H9 (cell line): ENCODE measurements around the gene SORBS1. TPM values are rescaled to one million over a fixed set of nuclear protein-coding genes. Genes with fewer than 3 reads are reported as not detected.

ENCODE experiments used
- DNase-seq: peaks from one replicate; pipeline ENCODE4 v3.0.0-alpha.2; 2017
- H2AFZ ChIP-seq: one replicate; pipeline ENCODE4 v1.6.1; 2013; ENCODE audit warnings: mild to moderate bottlenecking, low read length, control low read depth, moderate library complexity
- H2AK5ac ChIP-seq: 2 replicates; pipeline ENCODE4 v1.6.1; 2013; ENCODE audit warnings: low read length, control low read depth, mixed read lengths; ENCODE audit not compliant: insufficient read length
- H2BK120ac ChIP-seq: one replicate; pipeline ENCODE4 v1.6.1; 2013; ENCODE audit warnings: low read depth, mild to moderate bottlenecking, low read length, control low read depth, inconsistent platforms; ENCODE audit not compliant: poor library complexity, severe bottlenecking
- H2BK12ac ChIP-seq: 2 replicates; pipeline ENCODE4 v1.6.1; 2013; ENCODE audit warnings: low read length, control low read depth, mixed read lengths, low read depth; ENCODE audit not compliant: insufficient read length
- H2BK15ac ChIP-seq: 2 replicates; pipeline ENCODE4 v1.6.1; 2013; ENCODE audit warnings: low read depth, low read length, control low read depth
- H2BK20ac ChIP-seq: one replicate; pipeline ENCODE4 v1.6.1; 2013; ENCODE audit warnings: low read depth, mild to moderate bottlenecking, low read length, control low read depth, inconsistent platforms; ENCODE audit not compliant: poor library complexity, severe bottlenecking
- H2BK5ac ChIP-seq: 2 replicates; pipeline ENCODE4 v1.6.1; 2013; ENCODE audit warnings: low read length, control low read depth, mixed read lengths; ENCODE audit not compliant: insufficient read length
- H3K14ac ChIP-seq: 2 replicates; pipeline ENCODE4 v1.6.1; 2013; ENCODE audit warnings: low read length, control low read depth; ENCODE audit not compliant: insufficient read depth
- H3K18ac ChIP-seq: 2 replicates; pipeline ENCODE4 v1.6.1; 2013; ENCODE audit warnings: low read depth, mild to moderate bottlenecking, mixed read lengths, low read length, control low read depth; ENCODE audit not compliant: insufficient read length
- H3K23ac ChIP-seq: 2 replicates; pipeline ENCODE4 v1.6.1; 2013; ENCODE audit warnings: low read length, control low read depth, mixed read lengths, low read depth; ENCODE audit not compliant: insufficient read length
- H3K23me2 ChIP-seq: 2 replicates; pipeline ENCODE4 v1.6.1; 2013; ENCODE audit warnings: low read depth, mild to moderate bottlenecking, mixed read lengths, low read length, control low read depth; ENCODE audit not compliant: insufficient read length, poor library complexity, severe bottlenecking
- H3K27ac ChIP-seq: 2 replicates; pipeline ENCODE4 v1.5.1; 2013; ENCODE audit warnings: low read length, control low read depth, mixed read lengths, low read depth; ENCODE audit not compliant: insufficient read length
- H3K27me3 ChIP-seq: 2 replicates; pipeline ENCODE4 v1.6.1; 2013; ENCODE audit warnings: low read length, control low read depth, inconsistent platforms; ENCODE audit not compliant: insufficient read depth
- H3K4ac ChIP-seq: 2 replicates; pipeline ENCODE4 v1.6.1; 2013; ENCODE audit warnings: low read depth, mild to moderate bottlenecking, control low read depth, inconsistent platforms, low read length, moderate library complexity
- H3K4me1 ChIP-seq: 2 replicates; pipeline ENCODE4 v1.6.1; 2013; ENCODE audit warnings: low read length, control low read depth, inconsistent platforms; ENCODE audit not compliant: insufficient read depth
- H3K4me2 ChIP-seq: 2 replicates; pipeline ENCODE4 v1.6.1; 2013; ENCODE audit warnings: low read length, control low read depth, mixed read lengths; ENCODE audit not compliant: insufficient read length, insufficient read depth
- H3K56ac ChIP-seq: 2 replicates; pipeline ENCODE4 v1.6.1; 2013; ENCODE audit warnings: low read depth, mild to moderate bottlenecking, mixed read lengths, low read length, control low read depth; ENCODE audit not compliant: insufficient read length
- H3K79me1 ChIP-seq: 2 replicates; pipeline ENCODE4 v1.6.1; 2013; ENCODE audit warnings: low read depth, mild to moderate bottlenecking, moderate library complexity, low read length, control low read depth, inconsistent platforms; ENCODE audit not compliant: insufficient read depth, poor library complexity, severe bottlenecking
- H3K79me2 ChIP-seq: 2 replicates; pipeline ENCODE4 v1.6.1; 2013; ENCODE audit warnings: low read length, control low read depth, inconsistent platforms; ENCODE audit not compliant: insufficient read depth
- H3K9ac ChIP-seq: 2 replicates; pipeline ENCODE4 v1.6.1; 2013; ENCODE audit warnings: low read length, control low read depth, mixed read lengths; ENCODE audit not compliant: insufficient read length; ENCODE audit errors: extremely low read depth
- H3K9me3 ChIP-seq: one replicate; pipeline ENCODE4 v1.6.1; 2013; ENCODE audit warnings: low read depth, low read length, inconsistent platforms; ENCODE audit not compliant: control insufficient read depth
- H3T11ph ChIP-seq: one replicate; pipeline ENCODE4 v1.6.1; 2013; ENCODE audit warnings: mild to moderate bottlenecking, low read length, control low read depth, inconsistent platforms
- H4K20me1 ChIP-seq: one replicate; pipeline ENCODE4 v1.6.1; 2013; ENCODE audit not compliant: control insufficient read depth, insufficient read length, insufficient read depth
- H4K5ac ChIP-seq: 2 replicates; pipeline ENCODE4 v1.6.1; 2013; ENCODE audit warnings: low read depth, mild to moderate bottlenecking, mixed read lengths, low read length, control low read depth; ENCODE audit not compliant: insufficient read length
- H4K8ac ChIP-seq: replicated peaks from 2 replicates; pipeline ENCODE4 v1.6.1; 2013; ENCODE audit warnings: low read length, control low read depth, mixed read lengths, low read depth; ENCODE audit not compliant: insufficient read length
- H4K91ac ChIP-seq: 2 replicates; pipeline ENCODE4 v1.6.1; 2013; ENCODE audit warnings: low read depth, mild to moderate bottlenecking, moderate library complexity, mixed read lengths, low read length, control low read depth; ENCODE audit not compliant: insufficient read length
- H3K27ac Mint-ChIP-seq, 3 experiments: 2 replicates in 2 of 3; 3 replicates in 1 of 3; pipeline ENCODE4 v1.8.0; 2020 to 2021; ENCODE audit warnings: mixed read lengths in 3 of 3, mild to moderate bottlenecking in 1 of 3, moderate library complexity in 1 of 3
- H3K27me3 Mint-ChIP-seq: 2 replicates; pipeline ENCODE4 v1.8.0; 2021; ENCODE audit warnings: low read depth, mild to moderate bottlenecking, moderate library complexity, mixed read lengths
- H3K36me3 Mint-ChIP-seq, 3 experiments: 2 replicates in 2 of 3; 3 replicates in 1 of 3; pipeline ENCODE4 v1.8.0; 2020 to 2021; ENCODE audit warnings: low read depth in 3 of 3, mixed read lengths in 3 of 3; ENCODE audit not compliant: insufficient read depth in 1 of 3
- H3K4me1 Mint-ChIP-seq, 2 experiments: 2 replicates each; pipeline ENCODE4 v1.8.0; 2020; ENCODE audit warnings: mixed read lengths in 2 of 2
- H3K4me3 Mint-ChIP-seq, 2 experiments: 2 replicates in 1 of 2; 3 replicates in 1 of 2; pipeline ENCODE4 v1.8.0; 2020 to 2021; ENCODE audit warnings: mild to moderate bottlenecking in 2 of 2, mixed read lengths in 2 of 2, moderate library complexity in 1 of 2
- H3K9me3 Mint-ChIP-seq, 2 experiments: 2 replicates in 1 of 2; 3 replicates in 1 of 2; pipeline ENCODE4 v1.8.0; 2020; ENCODE audit warnings: mild to moderate bottlenecking in 2 of 2, mixed read lengths in 2 of 2, moderate library complexity in 1 of 2
- WGBS: extraction: QIAGEN DNeasy Blood & Tissue Kit; methylation state at CpG from one replicate; pipeline ENCODE4 v1.1.7; 2013; ENCODE audit warnings: missing lambda C conversion rate, low lambda C conversion rate, mixed read lengths; ENCODE audit not compliant: insufficient read length; ENCODE audit errors: extremely low coverage; 5-methylcytosine and 5-hydroxymethylcytosine counted together
- total RNA-seq: library from RNA; stranded (reverse); gene quantifications from 2 replicates; pipeline ENCODE4 v1.2.1, GENCODE V29; 2021
- TF ChIP-seq, protein P1 (sequence below): fragments of 200-600 bp; sonication (generic); conservative IDR thresholded peaks from 3 replicates; pipeline ENCODE4 v1.8.0; 2021; ENCODE audit warnings: antibody characterized with exemption, mild to moderate bottlenecking

The SORBS1 gene
- total RNA-seq, 1 experiment from 2014 or later = 24.3 TPM

DNA sequence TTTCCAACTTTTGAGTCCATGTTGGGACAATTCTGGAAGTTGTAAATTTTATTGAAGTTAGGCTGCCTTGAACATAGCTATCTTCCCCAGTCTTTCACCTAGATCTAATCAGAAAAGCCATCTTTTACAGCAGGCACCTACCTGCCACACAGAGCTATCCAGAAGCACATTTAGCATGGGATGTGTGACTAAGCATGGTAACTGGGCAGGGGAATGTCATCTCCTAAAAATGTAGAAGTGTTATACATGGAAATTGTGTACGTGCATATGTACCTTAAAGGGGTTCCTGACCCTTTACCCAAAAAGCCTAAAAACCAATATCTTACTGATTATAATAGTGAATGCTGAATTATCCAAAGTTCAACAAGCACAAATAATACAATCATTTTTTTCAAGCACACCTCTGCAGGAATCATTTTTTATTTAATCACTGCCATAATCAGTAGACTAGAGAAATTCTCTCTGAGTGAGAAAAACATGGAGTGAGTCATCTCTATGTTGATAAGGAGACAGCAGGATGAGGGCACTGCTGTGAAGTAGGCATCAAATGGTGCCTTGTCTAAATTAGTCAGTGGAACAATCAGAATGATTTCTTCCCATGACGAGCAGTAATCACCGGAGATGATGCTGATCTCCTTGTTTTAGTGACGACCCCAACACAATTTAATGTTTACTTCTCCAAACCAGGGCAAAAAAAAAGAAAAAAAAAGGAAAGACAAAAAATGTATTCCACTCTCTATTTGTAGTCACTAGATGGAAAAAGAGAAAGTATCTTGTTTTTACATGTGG is 75.9 kb downstream of the SORBS1 start:
- no peak overlapping the region for H4K5ac ChIP-seq
- no peak overlapping the region for H3K23ac ChIP-seq
- H3K9ac ChIP-seq = no peak overlapping the region
- WGBS = no CpG with 5 or more reads among the region's 4 CpGs
- H2BK5ac ChIP-seq = no peak overlapping the region
- H3K14ac ChIP-seq = no peak overlapping the region
- no peak overlapping the region for H3K4me2 ChIP-seq
- no peaks in the 10 kb centered on the region for H3K9me3 ChIP-seq
- no peak overlapping the region for H3K18ac ChIP-seq
- no peaks in the 10 kb centered on the region for H3K23me2 ChIP-seq
- DNase-seq = no peak
- H3K36me3 Mint-ChIP-seq = peaks cover 3 to 20% (median 3%) of the 10 kb centered on the region in 3 experiments; a peak in 4 of 7 replicates
- H3K56ac ChIP-seq = no peak overlapping the region
- H2BK20ac ChIP-seq = no peak overlapping the region
- H2BK120ac ChIP-seq = no peak overlapping the region
- peaks cover 19 to 20% of the 10 kb centered on the region in 2 experiments for H3K4me1 Mint-ChIP-seq
- no peaks in the 10 kb centered on the region for H3K27me3 Mint-ChIP-seq
- TF ChIP-seq, protein P1, sequence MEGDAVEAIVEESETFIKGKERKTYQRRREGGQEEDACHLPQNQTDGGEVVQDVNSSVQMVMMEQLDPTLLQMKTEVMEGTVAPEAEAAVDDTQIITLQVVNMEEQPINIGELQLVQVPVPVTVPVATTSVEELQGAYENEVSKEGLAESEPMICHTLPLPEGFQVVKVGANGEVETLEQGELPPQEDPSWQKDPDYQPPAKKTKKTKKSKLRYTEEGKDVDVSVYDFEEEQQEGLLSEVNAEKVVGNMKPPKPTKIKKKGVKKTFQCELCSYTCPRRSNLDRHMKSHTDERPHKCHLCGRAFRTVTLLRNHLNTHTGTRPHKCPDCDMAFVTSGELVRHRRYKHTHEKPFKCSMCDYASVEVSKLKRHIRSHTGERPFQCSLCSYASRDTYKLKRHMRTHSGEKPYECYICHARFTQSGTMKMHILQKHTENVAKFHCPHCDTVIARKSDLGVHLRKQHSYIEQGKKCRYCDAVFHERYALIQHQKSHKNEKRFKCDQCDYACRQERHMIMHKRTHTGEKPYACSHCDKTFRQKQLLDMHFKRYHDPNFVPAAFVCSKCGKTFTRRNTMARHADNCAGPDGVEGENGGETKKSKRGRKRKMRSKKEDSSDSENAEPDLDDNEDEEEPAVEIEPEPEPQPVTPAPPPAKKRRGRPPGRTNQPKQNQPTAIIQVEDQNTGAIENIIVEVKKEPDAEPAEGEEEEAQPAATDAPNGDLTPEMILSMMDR = no peak
- no peak overlapping the region for H3T11ph ChIP-seq
- H4K20me1 ChIP-seq = no peaks in the 10 kb centered on the region
- no peak overlapping the region for H2AFZ ChIP-seq
- peaks cover 3% of the 10 kb centered on the region for H3K79me1 ChIP-seq
- H2BK12ac ChIP-seq = no peak overlapping the region
- no peaks in the 10 kb centered on the region for H3K27me3 ChIP-seq
- H2BK15ac ChIP-seq = no peak overlapping the region
- no peak overlapping the region for H3K27ac ChIP-seq
- no peak overlapping the region for H2AK5ac ChIP-seq
- peaks cover 2% of the 10 kb centered on the region; the same call in 1 of the 2 replicates for H3K79me2 ChIP-seq
- H3K4me3 Mint-ChIP-seq = no peak overlapping the region
- no peak overlapping the region for H4K91ac ChIP-seq
- no peak overlapping the region for H3K4ac ChIP-seq
- H3K27ac Mint-ChIP-seq = no peak overlapping the region
- H4K8ac ChIP-seq = no peak overlapping the region
- H3K9me3 Mint-ChIP-seq = no peaks in the 10 kb centered on the region
- H3K4me1 ChIP-seq = peaks cover 2% of the 10 kb centered on the region; the same call in 1 of the 2 replicates
